GM12878 (cell line): ENCODE measurements around the gene CENPX. TPM values are rescaled to one million over a fixed set of nuclear protein-coding genes. Genes with fewer than 3 reads are reported as not detected.

Experiments used
- ATAC-seq: fragments of 200-7000 bp; cut with Tn5 transposase; 3 replicates; pipeline ENCODE4 v1.9.1; 2020; ENCODE audit warnings: mild to moderate bottlenecking, moderate library complexity
- BruUV-seq: library from RNA; stranded (reverse); fragments of 400-500 nt; replicated peaks from 2 replicates; lab custom pipeline; 2021; lab: Mats Ljungman, UMichigan
- CTCF ChIA-PET: fragments of 300-600 bp; sonication (Branson Sonifier 250); formaldehyde crosslinking; extraction: SDS; loops from one replicate; lab custom pipeline; 2021; ENCODE audit warnings: inconsistent platforms; lab: Yijun Ruan, JAX
- POLR2A ChIA-PET: fragments of 350-600 bp; formaldehyde crosslinking; extraction: SDS; loops from one replicate; lab custom pipeline; 2021; ENCODE audit warnings: inconsistent platforms; lab: Charles Lee
- RAD21 ChIA-PET: fragments of 300-600 bp; sonication (Branson Sonifier 250); formaldehyde crosslinking; loops from one replicate; lab custom pipeline; 2023; ENCODE audit warnings: antibody characterized with exemption; ENCODE audit not compliant: unreplicated experiment; lab: Charles Lee
- SMC1A ChIA-PET: fragments of 300-600 bp; sonication (Branson Sonifier 250); formaldehyde crosslinking; loops from one replicate; lab custom pipeline; 2023; ENCODE audit not compliant: unreplicated experiment, uncharacterized antibody; lab: Charles Lee
- DNase-seq: peaks from one replicate; pipeline ENCODE4 v3.0.0-alpha.2; 2011; ENCODE audit warnings: low read depth, low spot score
- FAIRE-seq: peaks from 3 replicates; lab custom pipeline; 2011; peaks lifted over from hg19 to GRCh38; lab: Jason Lieb, UNC
- H2AFZ ChIP-seq: 2 replicates; pipeline ENCODE4 v1.6.0; 2011; ENCODE audit warnings: low read depth, low read length, control low read depth; ENCODE audit not compliant: control insufficient read depth
- H3K27ac ChIP-seq: 2 replicates; pipeline ENCODE4 v1.5.1; 2011; ENCODE audit warnings: control low read depth; ENCODE audit not compliant: control insufficient read depth, insufficient read depth
- H3K27me3 ChIP-seq, 2 experiments: replicated peaks in 1 of 2; 2 replicates each; pipeline versions ENCODE4 v1.6.0 to v1.6.1; 2011; ENCODE audit warnings: low read length in 1 of 2; ENCODE audit not compliant: control insufficient read depth in 2 of 2, insufficient read depth in 2 of 2
- H3K36me3 ChIP-seq, 2 experiments: 2 replicates each; pipeline ENCODE4 v1.5.1; 2011; ENCODE audit warnings: low read length in 1 of 2; ENCODE audit not compliant: control insufficient read depth in 2 of 2, insufficient read depth in 2 of 2
- H3K4me1 ChIP-seq: 2 replicates; pipeline ENCODE4 v1.6.1; 2011; ENCODE audit warnings: mild to moderate bottlenecking, low read length, moderate library complexity, mixed read lengths; ENCODE audit not compliant: control insufficient read depth, insufficient read depth
- H3K4me2 ChIP-seq: 2 replicates; pipeline ENCODE4 v1.6.0; 2011; ENCODE audit warnings: control low read depth; ENCODE audit not compliant: control insufficient read depth, insufficient read depth
- H3K4me3 ChIP-seq: fragments of 200-600 bp; sonication (generic); 2 replicates; pipeline ENCODE4 v1.5.1; 2016
- H3K79me2 ChIP-seq: 2 replicates; pipeline ENCODE4 v1.6.0; 2011; ENCODE audit warnings: low read length; ENCODE audit not compliant: control insufficient read depth, insufficient read depth
- H3K9ac ChIP-seq: 2 replicates; pipeline ENCODE4 v1.8.0; 2011; ENCODE audit warnings: low read length, control low read depth, mixed read lengths; ENCODE audit not compliant: control insufficient read depth, insufficient read depth
- H3K9me3 ChIP-seq: replicated peaks from 3 replicates; pipeline ENCODE4 v1.5.1; 2011; ENCODE audit warnings: mild to moderate bottlenecking, low read length; ENCODE audit not compliant: control insufficient read depth, insufficient read depth
- H4K20me1 ChIP-seq: 2 replicates; pipeline ENCODE4 v1.6.0; 2011; ENCODE audit not compliant: control insufficient read depth, insufficient read depth
- BCL3 ChIP-seq: IDR thresholded peaks from 2 replicates; pipeline ENCODE4 v1.6.1; 2011; ENCODE audit warnings: borderline replicate concordance, low read depth, mild to moderate bottlenecking, moderate library complexity, low read length; ENCODE audit not compliant: insufficient read depth, poor library complexity, severe bottlenecking
- CREB1 ChIP-seq: IDR thresholded peaks from 2 replicates; pipeline ENCODE4 v1.6.1; 2012; ENCODE audit warnings: low read depth, mild to moderate bottlenecking, inconsistent platforms
- E2F4 ChIP-seq: IDR thresholded peaks from 2 replicates; pipeline ENCODE4 v1.6.1; 2012; ENCODE audit warnings: low read depth, low read length, improper control_type of control experiment
- EGR1 ChIP-seq, 2 experiments: IDR thresholded peaks; 1 replicate in 1 of 2; 2 replicates in 1 of 2; pipeline ENCODE4 v1.6.1; 2011 to 2012; ENCODE audit warnings: low read depth in 2 of 2, low read length in 2 of 2, borderline replicate concordance in 1 of 2, mild to moderate bottlenecking in 1 of 2, moderate library complexity in 1 of 2
- NBN ChIP-seq: fragments of 450-650 bp; IDR thresholded peaks from 2 replicates; pipeline ENCODE4 v1.6.1; 2016
- PBX3 ChIP-seq: IDR thresholded peaks from 2 replicates; pipeline ENCODE4 v1.6.1; 2011; ENCODE audit warnings: mild to moderate bottlenecking, low read depth, low read length, moderate library complexity; ENCODE audit not compliant: insufficient replicate concordance
- POLR2A ChIP-seq: IDR thresholded peaks from 2 replicates; pipeline ENCODE4 v1.6.1; 2011; ENCODE audit warnings: low read depth, mild to moderate bottlenecking, low read length
- SIX5 ChIP-seq: IDR thresholded peaks from 2 replicates; pipeline ENCODE4 v1.6.1; 2011; ENCODE audit warnings: mild to moderate bottlenecking, low read depth, low read length, moderate library complexity; ENCODE audit not compliant: severe bottlenecking
- TCF3 ChIP-seq: IDR thresholded peaks from 2 replicates; pipeline ENCODE4 v1.6.1; 2012; ENCODE audit warnings: low read depth, mild to moderate bottlenecking, low read length, borderline replicate concordance; ENCODE audit not compliant: insufficient read depth
- ZNF622 ChIP-seq: fragments of 450-650 bp; IDR thresholded peaks from 2 replicates; pipeline ENCODE4 v1.6.1; 2017; ENCODE audit warnings: mild to moderate bottlenecking, inconsistent platforms
- WGBS: methylation state at CpG from one replicate; pipeline ENCODE4 v1.1.6; 2016; ENCODE audit warnings: low lambda C conversion rate; ENCODE audit not compliant: insufficient replicate concordance, insufficient coverage; ENCODE audit errors: missing lambda C conversion rate; 5-methylcytosine and 5-hydroxymethylcytosine counted together
- in situ Hi-C: fragments of 300-500 bp; cut with MboI; formaldehyde crosslinking; loops from 9 replicates; pipeline ENCODE4 v1.14.3; 2018; ENCODE audit warnings: mixed read lengths
- intact Hi-C: fragments of 100-400 bp; cut with micrococcal nuclease; formaldehyde crosslinking; loops from one replicate; pipeline ENCODE4 v1.14.2; 2022; ENCODE audit not compliant: unreplicated experiment
- polyA plus RNA-seq, 11 experiments: library from polyadenylated mRNA; depleted of rRNA in 4 of 11; unstranded in 6 of 11; stranded (reverse) in 5 of 11; fragments of >200 nt; fragmentation: Nextera tagmentation in 4 of 11; fragmentation: Illumina TruSeq in 1 of 11; extraction: Ambion mirVana in 4 of 11; extraction: Trizol in 1 of 11; gene quantifications; 1 replicate in 1 of 11; 2 replicates in 10 of 11; pipeline versions ENCODE4 v1.2.1 to v1.2.3, GENCODE V29; 2011 to 2016; ENCODE audit warnings: inconsistent platforms in 2 of 11, missing spikeins in 2 of 11, low read depth in 1 of 11
- total RNA-seq, 4 experiments: library from RNA; depleted of rRNA in 3 of 4; stranded (reverse); fragments of >200 nt in 3 of 4; fragmentation: Illumina TruSeq in 1 of 4; extraction: Trizol in 1 of 4; gene quantifications; 2 replicates each; pipeline versions ENCODE4 v1.2.1 to v1.2.3, GENCODE V29; 2013 to 2021

CENPX gene
- total and polyA plus RNA-seq, 10 of the 15 experiments (the other 5 are each of a cell fraction or from before 2014, with no cell fraction given): 11.7 to 182 (median 71.9) TPM

- H3K9me3 ChIP-seq: no peaks in the 10 kb centered on the region
- no peaks in the 10 kb centered on the region for H3K27me3 ChIP-seq
- intact Hi-C loops: no loop called here
- WGBS: over 99% methylated on average over 25 of the region's 26 CpGs
- FAIRE-seq (no peak), DNase-seq (no peak), ATAC-seq (no peak)
- TSS peak; percentile 37 for BruUV-seq
- ChIA-PET SMC1A (no interaction called here), CTCF (interaction anchor here (0.5 to 1.3 kb wide), 2 partner anchors 34 to 90 kb away, joined by 4 to 6 read pairs; no protein-coding TSS in a partner anchor), RAD21 (no interaction called here), POLR2A (no interaction called here)
- TF ChIP-seq ZNF622 (no peak), CREB1 (no peak)
- no peaks in the 10 kb centered on the region for H3K4me1 ChIP-seq
- H3K4me3 ChIP-seq: no peak overlapping the region
- H3K79me2 ChIP-seq: no peaks in the 10 kb centered on the region
- H4K20me1 ChIP-seq: no peaks in the 10 kb centered on the region
- in situ Hi-C loops: no loop called here
- H2AFZ ChIP-seq: no peak overlapping the region
- H3K4me2 ChIP-seq: no peak overlapping the region
- H3K27ac ChIP-seq: no peak overlapping the region
- no peak overlapping the region for H3K9ac ChIP-seq
- peaks cover 3 to 10% of the 10 kb centered on the region in 2 experiments; a peak in 3 of 4 replicates for H3K36me3 ChIP-seq
Measured at GRCh38 chr17:81986606-81987005, 36.1 kb downstream of the CENPX start.

GRCh38 chr17:81984773-81985410 lies 37.8 kb downstream of the CENPX start:
- H4K20me1 ChIP-seq: no peaks in the 10 kb centered on the region
- H3K36me3 ChIP-seq: peaks cover 3 to 10% of the 10 kb centered on the region in 2 experiments; a peak in 3 of 4 replicates
- H3K4me1 ChIP-seq: no peaks in the 10 kb centered on the region
- no peak overlapping the region for H2AFZ ChIP-seq
- SMC1A ChIA-PET: interaction anchor here (0.7 kb wide), 1 partner anchor 153 kb away, joined by 3 read pairs; no protein-coding TSS in a partner anchor
- intact Hi-C loops: no loop called here
- no peaks in the 10 kb centered on the region for H3K79me2 ChIP-seq
- DNase-seq (no peak), ATAC-seq (no peak), FAIRE-seq (no peak)
- 98% methylated on average over 16 of the region's 21 CpGs for WGBS
- no peak overlapping the region for H3K27ac ChIP-seq
- no TSS peak for BruUV-seq
- H3K9ac ChIP-seq: no peak overlapping the region
- TF ChIP-seq E2F4 (no peak), BCL3 (peak; percentile 100), TCF3 (0 out of 2 replicates have a peak, but pooled peaks have one; percentile 73), SIX5 (no peak), EGR1 (IDR thresholded peaks at IDR 0.05; ENCODE audit: borderline replicate concordance in 1 of 2, low read depth in 2 of 2, low read length in 2 of 2) (peak; percentile 10 to 51; a peak in 2 of 3 replicates), NBN (no peak), POLR2A (peak; percentile 54; the same call in 1 of the 2 replicates), PBX3 (peak; percentile 20)
- RAD21 ChIA-PET: no interaction called here
- H3K4me2 ChIP-seq: no peak overlapping the region
- no peaks in the 10 kb centered on the region for H3K9me3 ChIP-seq
- H3K27me3 ChIP-seq: no peaks in the 10 kb centered on the region
- POLR2A ChIA-PET: interaction anchor here (0.6 kb wide), 1 partner anchor 15 kb away, joined by 5 read pairs; no protein-coding TSS in a partner anchor
- CTCF ChIA-PET: interaction anchor here (1.3 kb wide), 1 partner anchor 36 kb away, joined by 6 read pairs; no protein-coding TSS in a partner anchor
- H3K4me3 ChIP-seq: no peak overlapping the region
- in situ Hi-C loops: no loop called here
